HepG2 (cell line): ENCODE measurements around the gene SEPTIN10. TPM values are rescaled to one million over a fixed set of nuclear protein-coding genes. Genes with fewer than 3 reads are reported as not detected.
A peak's percentile ranks its signal among the peaks of the same experiment; 100 is the strongest.

ENCODE experiments used
- ETV6 ChIP-seq: sonication (generic); formaldehyde crosslinking; conservative IDR thresholded peaks from 2 replicates; pipeline ENCODE4 v1.4.0; 2020; ENCODE audit warnings: missing genetic modification reagents
- FOXA3 ChIP-seq: IDR thresholded peaks from 2 replicates; pipeline ENCODE4 v1.6.1; 2016; ENCODE audit warnings: missing genetic modification reagents, missing compliant biosample characterization
- FOXO1 ChIP-seq: sonication (generic); formaldehyde crosslinking; IDR thresholded peaks from 2 replicates; pipeline ENCODE4 v1.4.0; 2020; ENCODE audit warnings: missing genetic modification reagents
- IKZF1 ChIP-seq: fragments of 450-650 bp; IDR thresholded peaks from 2 replicates; pipeline ENCODE4 v1.7.1; 2016
- KLF13 ChIP-seq: sonication (generic); formaldehyde crosslinking; IDR thresholded peaks from 2 replicates; pipeline ENCODE4 v1.4.0; 2020; ENCODE audit warnings: mild to moderate bottlenecking, missing genetic modification reagents
- MXD4 ChIP-seq: IDR thresholded peaks from 2 replicates; pipeline ENCODE4 v1.6.1; 2016; ENCODE audit warnings: mild to moderate bottlenecking, missing biosample characterization, missing genetic modification reagents
- NFKB2 ChIP-seq: sonication (generic); formaldehyde crosslinking; IDR thresholded peaks from 2 replicates; pipeline ENCODE4 v1.4.0; 2020; ENCODE audit warnings: missing genetic modification reagents, borderline replicate concordance
- SMARCE1 ChIP-seq: fragments of 450-650 bp; IDR thresholded peaks from 2 replicates; pipeline ENCODE4 v1.6.1; 2017; ENCODE audit warnings: borderline replicate concordance
- TMF1 ChIP-seq: sonication (generic); formaldehyde crosslinking; IDR thresholded peaks from 2 replicates; pipeline ENCODE4 v1.8.1; 2022; ENCODE audit warnings: low read depth, missing genetic modification reagents
- ZFX ChIP-seq: sonication (generic); formaldehyde crosslinking; IDR thresholded peaks from 2 replicates; pipeline ENCODE4 v1.4.0; 2020; ENCODE audit warnings: mild to moderate bottlenecking, low read depth, missing genetic modification reagents, moderate library complexity
- ZNF101 ChIP-seq: sonication (generic); formaldehyde crosslinking; IDR thresholded peaks from 2 replicates; pipeline ENCODE4 v1.4.0; 2020; ENCODE audit warnings: mild to moderate bottlenecking, low read depth, missing genetic modification reagents, borderline replicate concordance
- ZNF33A ChIP-seq: sonication (generic); formaldehyde crosslinking; IDR thresholded peaks from 2 replicates; pipeline ENCODE4 v1.5.1; 2020; ENCODE audit warnings: missing genetic modification reagents, mild to moderate bottlenecking, moderate library complexity, borderline replicate concordance
- ZNF546 ChIP-seq: sonication (generic); formaldehyde crosslinking; conservative IDR thresholded peaks from 2 replicates; pipeline ENCODE4 v1.8.1; 2023; ENCODE audit warnings: mild to moderate bottlenecking, missing genetic modification reagents
- ZNF678 ChIP-seq: sonication (generic); formaldehyde crosslinking; IDR thresholded peaks from 2 replicates; pipeline ENCODE4 v1.4.0; 2020; ENCODE audit warnings: mild to moderate bottlenecking, missing genetic modification reagents
- ZZZ3 ChIP-seq: sonication (generic); formaldehyde crosslinking; IDR thresholded peaks from 2 replicates; pipeline ENCODE4 v1.4.0; 2020; ENCODE audit warnings: missing genetic modification reagents, mild to moderate bottlenecking, borderline replicate concordance
- polyA plus RNA-seq, 8 experiments: library from polyadenylated mRNA; depleted of rRNA in 3 of 8; stranded (reverse) in 7 of 8; unstranded in 1 of 8; fragments of >200 nt; fragmentation: Illumina TruSeq in 4 of 8; extraction: Trizol in 4 of 8; gene quantifications; 2 replicates each; pipeline versions ENCODE4 v1.2.1 to v1.2.3, GENCODE V29; 2011 to 2016; ENCODE audit warnings: low read depth in 4 of 8, missing spikeins in 1 of 8, mixed read lengths in 1 of 8; ENCODE audit not compliant: insufficient read depth in 1 of 8
- total RNA-seq, 5 experiments: library from RNA; depleted of rRNA; stranded (reverse); fragments of >200 nt; fragmentation: Illumina TruSeq; extraction: Trizol; gene quantifications; 2 replicates each; pipeline ENCODE4 v1.2.3, GENCODE V29; 2016; ENCODE audit warnings: low read depth in 1 of 5
- TF ChIP-seq, protein P1 (sequence below): sonication (generic); formaldehyde crosslinking; IDR thresholded peaks from 2 replicates; pipeline ENCODE4 v1.4.0; 2020; ENCODE audit warnings: missing genetic modification reagents
- TF ChIP-seq, protein P2 (sequence below): sonication (generic); formaldehyde crosslinking; IDR thresholded peaks from 2 replicates; pipeline ENCODE4 v1.4.0; 2020; ENCODE audit warnings: missing genetic modification reagents
- TF ChIP-seq, protein P3 (sequence below): sonication (generic); formaldehyde crosslinking; IDR thresholded peaks from 2 replicates; pipeline ENCODE4 v1.4.0; 2020; ENCODE audit warnings: missing genetic modification reagents, mild to moderate bottlenecking, borderline replicate concordance
- TF ChIP-seq, protein P4 (sequence below): IDR thresholded peaks from 2 replicates; pipeline ENCODE4 v1.6.1; 2016; ENCODE audit warnings: missing compliant biosample characterization, missing genetic modification reagents, borderline replicate concordance

Gene SEPTIN10
- total and polyA plus RNA-seq, 2 of the 13 experiments (the other 11 are each of a cell fraction or from before 2014, with no cell fraction given), result 45.8 to 67.5 TPM

DNA sequence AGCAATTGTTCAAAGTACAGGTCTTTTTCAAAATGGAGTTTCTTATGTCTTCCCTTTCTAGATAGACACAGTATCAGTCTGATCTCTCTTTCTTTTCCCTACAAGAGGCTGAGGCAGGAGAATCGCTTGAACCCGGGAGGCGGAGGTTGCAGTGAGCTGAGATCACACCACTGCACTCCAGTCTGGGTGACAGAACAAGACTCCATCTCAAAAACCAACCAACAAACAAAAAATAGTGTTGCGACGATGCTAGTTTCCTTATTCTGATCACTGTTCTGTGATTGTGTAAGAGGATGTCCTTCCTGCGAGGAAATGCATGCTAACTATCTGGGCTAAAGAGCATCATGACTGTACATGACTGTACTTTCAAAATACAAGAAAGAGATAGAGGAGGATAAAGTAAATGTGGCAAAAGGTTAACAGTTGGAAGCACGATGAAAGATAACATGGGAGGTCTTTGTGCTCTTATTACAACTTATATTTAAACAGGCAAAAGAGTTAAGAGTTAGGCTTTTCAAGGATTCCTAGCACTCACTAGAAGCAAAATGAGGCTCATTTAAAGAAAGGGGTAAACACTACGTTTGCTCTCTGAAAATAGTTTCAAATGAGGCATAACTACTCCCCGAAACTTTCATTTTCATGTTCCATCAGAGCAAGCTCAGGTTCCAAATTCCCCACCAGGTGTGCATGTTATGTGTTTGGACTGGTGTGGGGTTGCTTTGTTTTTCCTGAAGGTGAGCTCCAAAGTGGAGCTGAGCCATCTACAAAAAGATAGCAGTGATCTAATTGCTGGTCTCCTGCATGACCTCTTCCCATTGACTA, 24.2 kb upstream of the SEPTIN10 start (continued):
- TF ChIP-seq, protein P1, sequence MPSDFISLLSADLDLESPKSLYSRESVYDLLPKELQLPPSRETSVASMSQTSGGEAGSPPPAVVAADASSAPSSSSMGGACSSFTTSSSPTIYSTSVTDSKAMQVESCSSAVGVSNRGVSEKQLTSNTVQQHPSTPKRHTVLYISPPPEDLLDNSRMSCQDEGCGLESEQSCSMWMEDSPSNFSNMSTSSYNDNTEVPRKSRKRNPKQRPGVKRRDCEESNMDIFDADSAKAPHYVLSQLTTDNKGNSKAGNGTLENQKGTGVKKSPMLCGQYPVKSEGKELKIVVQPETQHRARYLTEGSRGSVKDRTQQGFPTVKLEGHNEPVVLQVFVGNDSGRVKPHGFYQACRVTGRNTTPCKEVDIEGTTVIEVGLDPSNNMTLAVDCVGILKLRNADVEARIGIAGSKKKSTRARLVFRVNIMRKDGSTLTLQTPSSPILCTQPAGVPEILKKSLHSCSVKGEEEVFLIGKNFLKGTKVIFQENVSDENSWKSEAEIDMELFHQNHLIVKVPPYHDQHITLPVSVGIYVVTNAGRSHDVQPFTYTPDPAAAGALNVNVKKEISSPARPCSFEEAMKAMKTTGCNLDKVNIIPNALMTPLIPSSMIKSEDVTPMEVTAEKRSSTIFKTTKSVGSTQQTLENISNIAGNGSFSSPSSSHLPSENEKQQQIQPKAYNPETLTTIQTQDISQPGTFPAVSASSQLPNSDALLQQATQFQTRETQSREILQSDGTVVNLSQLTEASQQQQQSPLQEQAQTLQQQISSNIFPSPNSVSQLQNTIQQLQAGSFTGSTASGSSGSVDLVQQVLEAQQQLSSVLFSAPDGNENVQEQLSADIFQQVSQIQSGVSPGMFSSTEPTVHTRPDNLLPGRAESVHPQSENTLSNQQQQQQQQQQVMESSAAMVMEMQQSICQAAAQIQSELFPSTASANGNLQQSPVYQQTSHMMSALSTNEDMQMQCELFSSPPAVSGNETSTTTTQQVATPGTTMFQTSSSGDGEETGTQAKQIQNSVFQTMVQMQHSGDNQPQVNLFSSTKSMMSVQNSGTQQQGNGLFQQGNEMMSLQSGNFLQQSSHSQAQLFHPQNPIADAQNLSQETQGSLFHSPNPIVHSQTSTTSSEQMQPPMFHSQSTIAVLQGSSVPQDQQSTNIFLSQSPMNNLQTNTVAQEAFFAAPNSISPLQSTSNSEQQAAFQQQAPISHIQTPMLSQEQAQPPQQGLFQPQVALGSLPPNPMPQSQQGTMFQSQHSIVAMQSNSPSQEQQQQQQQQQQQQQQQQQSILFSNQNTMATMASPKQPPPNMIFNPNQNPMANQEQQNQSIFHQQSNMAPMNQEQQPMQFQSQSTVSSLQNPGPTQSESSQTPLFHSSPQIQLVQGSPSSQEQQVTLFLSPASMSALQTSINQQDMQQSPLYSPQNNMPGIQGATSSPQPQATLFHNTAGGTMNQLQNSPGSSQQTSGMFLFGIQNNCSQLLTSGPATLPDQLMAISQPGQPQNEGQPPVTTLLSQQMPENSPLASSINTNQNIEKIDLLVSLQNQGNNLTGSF (CRISPR knock-in tag), result no peak
- TF ChIP-seq IKZF1 (no peak), ZNF678 (CRISPR knock-in tag) (no peak), NFKB2 (CRISPR knock-in tag) (no peak), FOXA3 (CRISPR knock-in tag) (peak; percentile 70; the same call in 1 of the 2 replicates), ZFX (CRISPR knock-in tag) (peak; percentile 37; the same call in 1 of the 2 replicates), ZNF546 (no peak), ZZZ3 (CRISPR knock-in tag) (no peak), TMF1 (CRISPR knock-in tag) (no peak), ETV6 (CRISPR knock-in tag) (no peak), KLF13 (CRISPR knock-in tag) (no peak), ZNF101 (CRISPR knock-in tag) (no peak), SMARCE1 (no peak), ZNF33A (CRISPR knock-in tag) (no peak), FOXO1 (CRISPR knock-in tag) (peak; percentile 65; the same call in 1 of the 2 replicates), MXD4 (CRISPR knock-in tag) (no peak)
- TF ChIP-seq, protein P2, sequence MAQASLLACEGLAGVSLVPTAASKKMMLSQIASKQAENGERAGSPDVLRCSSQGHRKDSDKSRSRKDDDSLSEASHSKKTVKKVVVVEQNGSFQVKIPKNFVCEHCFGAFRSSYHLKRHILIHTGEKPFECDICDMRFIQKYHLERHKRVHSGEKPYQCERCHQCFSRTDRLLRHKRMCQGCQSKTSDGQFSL (CRISPR knock-in tag), result no peak
- TF ChIP-seq, protein P3, sequence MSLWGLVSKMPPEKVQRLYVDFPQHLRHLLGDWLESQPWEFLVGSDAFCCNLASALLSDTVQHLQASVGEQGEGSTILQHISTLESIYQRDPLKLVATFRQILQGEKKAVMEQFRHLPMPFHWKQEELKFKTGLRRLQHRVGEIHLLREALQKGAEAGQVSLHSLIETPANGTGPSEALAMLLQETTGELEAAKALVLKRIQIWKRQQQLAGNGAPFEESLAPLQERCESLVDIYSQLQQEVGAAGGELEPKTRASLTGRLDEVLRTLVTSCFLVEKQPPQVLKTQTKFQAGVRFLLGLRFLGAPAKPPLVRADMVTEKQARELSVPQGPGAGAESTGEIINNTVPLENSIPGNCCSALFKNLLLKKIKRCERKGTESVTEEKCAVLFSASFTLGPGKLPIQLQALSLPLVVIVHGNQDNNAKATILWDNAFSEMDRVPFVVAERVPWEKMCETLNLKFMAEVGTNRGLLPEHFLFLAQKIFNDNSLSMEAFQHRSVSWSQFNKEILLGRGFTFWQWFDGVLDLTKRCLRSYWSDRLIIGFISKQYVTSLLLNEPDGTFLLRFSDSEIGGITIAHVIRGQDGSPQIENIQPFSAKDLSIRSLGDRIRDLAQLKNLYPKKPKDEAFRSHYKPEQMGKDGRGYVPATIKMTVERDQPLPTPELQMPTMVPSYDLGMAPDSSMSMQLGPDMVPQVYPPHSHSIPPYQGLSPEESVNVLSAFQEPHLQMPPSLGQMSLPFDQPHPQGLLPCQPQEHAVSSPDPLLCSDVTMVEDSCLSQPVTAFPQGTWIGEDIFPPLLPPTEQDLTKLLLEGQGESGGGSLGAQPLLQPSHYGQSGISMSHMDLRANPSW (CRISPR knock-in tag), result no peak
- TF ChIP-seq, protein P4, sequence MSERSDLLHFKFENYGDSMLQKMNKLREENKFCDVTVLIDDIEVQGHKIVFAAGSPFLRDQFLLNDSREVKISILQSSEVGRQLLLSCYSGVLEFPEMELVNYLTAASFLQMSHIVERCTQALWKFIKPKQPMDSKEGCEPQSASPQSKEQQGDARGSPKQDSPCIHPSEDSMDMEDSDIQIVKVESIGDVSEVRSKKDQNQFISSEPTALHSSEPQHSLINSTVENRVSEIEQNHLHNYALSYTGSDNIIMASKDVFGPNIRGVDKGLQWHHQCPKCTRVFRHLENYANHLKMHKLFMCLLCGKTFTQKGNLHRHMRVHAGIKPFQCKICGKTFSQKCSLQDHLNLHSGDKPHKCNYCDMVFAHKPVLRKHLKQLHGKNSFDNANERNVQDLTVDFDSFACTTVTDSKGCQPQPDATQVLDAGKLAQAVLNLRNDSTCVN (CRISPR knock-in tag), result no peak
